NCI-H2107 treated with DMSO at 0.1 percent for 48 hours (cell line): ENCODE results near the gene GM2A.
"Not testable (repeated sequence)": the region's sequence is repeated elsewhere in the genome, so short reads cannot be mapped to it uniquely, and the experiment has no call there.

ENCODE experiments used
- DNase-seq: peaks from one replicate; lab custom pipeline; 2025; ENCODE audit not compliant: unreplicated experiment; lab: John Stamatoyannopoulos, UW

The GM2A gene

GRCh38 chr5:151251001-151251551, 1.9 kb upstream of the GM2A start:
- DNase-seq = no peak

- no peak for DNase-seq
Measured at GRCh38 chr5:151251621-151252020, 1.4 kb upstream of the GM2A start.

GRCh38 chr5:151253605-151253950, 593 bp downstream of the GM2A start:
- DNase-seq = no peak

- DNase-seq = no peak
Measured at GRCh38 chr5:151254556-151254955, 1.6 kb downstream of the GM2A start.

GRCh38 chr5:151254990-151255389, 2.0 kb downstream of the GM2A start:
- DNase-seq = not testable (repeated sequence)

GRCh38 chr5:151255621-151256286, 2.8 kb downstream of the GM2A start:
- no peak for DNase-seq

GRCh38 chr5:151257731-151258181, 4.8 kb downstream of the GM2A start:
- no peak for DNase-seq

- DNase-seq = no peak
Measured at GRCh38 chr5:151258201-151258611, 5.2 kb downstream of the GM2A start.

GRCh38 chr5:151258816-151259215, 5.8 kb downstream of the GM2A start:
- DNase-seq = no peak

GRCh38 chr5:151259931-151260330, 6.9 kb downstream of the GM2A start:
- no peak for DNase-seq

- no peak for DNase-seq
Measured at GRCh38 chr5:151262532-151262931, 9.5 kb downstream of the GM2A start.

- DNase-seq = no peak
Measured at GRCh38 chr5:151264113-151264512, 11.1 kb downstream of the GM2A start.

GRCh38 chr5:151267491-151268260, 14.7 kb downstream of the GM2A start:
- no peak for DNase-seq

- no peak for DNase-seq
Measured at GRCh38 chr5:151270599-151270998, 17.6 kb downstream of the GM2A start.

GRCh38 chr5:151271336-151271735, 18.4 kb downstream of the GM2A start:
- DNase-seq = no peak

- no peak for DNase-seq
Measured at GRCh38 chr5:151274666-151275065, 21.7 kb downstream of the GM2A start.

GRCh38 chr5:151275803-151276202, 22.8 kb downstream of the GM2A start:
- no peak for DNase-seq

- no peak for DNase-seq
Measured at GRCh38 chr5:151278845-151279244, 25.9 kb downstream of the GM2A start.

- DNase-seq = no peak
Measured at GRCh38 chr5:151280443-151280842, 27.5 kb downstream of the GM2A start.

- DNase-seq = no peak
Measured at GRCh38 chr5:151281001-151281639, 28.1 kb downstream of the GM2A start.

- DNase-seq = no peak
Measured at GRCh38 chr5:151283120-151283825, 30.3 kb downstream of the GM2A start.
